ENCODE data around the gene ARAP2.

Gene ARAP2

DNA sequence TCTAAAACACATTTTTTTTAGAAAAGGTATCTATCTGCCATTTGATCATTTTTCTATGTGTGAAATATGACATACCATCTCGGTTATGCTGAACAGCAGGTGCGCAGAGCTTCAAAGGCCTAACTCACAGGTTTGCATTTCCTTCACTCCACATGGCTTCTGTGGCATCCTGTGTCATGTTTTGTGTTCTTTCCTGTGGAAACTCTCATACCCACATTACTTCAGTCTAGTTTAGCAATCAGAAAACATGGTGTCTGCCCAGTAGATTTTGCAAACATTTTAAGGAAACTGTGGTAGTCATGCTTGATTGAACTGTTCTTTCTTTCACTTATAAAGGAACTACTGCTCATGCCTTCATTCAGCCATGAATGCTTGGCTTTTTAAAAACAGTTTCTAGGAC is 11.3 kb upstream of the ARAP2 start:
- no peak overlapping the region for H3K4me2 ChIP-seq (ENCODE audit: insufficient read depth, low read length, poor library complexity, severe bottlenecking)
- H3K14ac ChIP-seq (ENCODE audit: low read length), result no peak overlapping the region
- H2BK12ac ChIP-seq (ENCODE audit: low read length), result no peak overlapping the region
- H3K9ac ChIP-seq (ENCODE audit: low read depth, low read length, poor library complexity), result no peak overlapping the region
- H3K36me3 ChIP-seq (replicated peaks in 1 of 2; ENCODE audit: control insufficient read depth in 2 of 2, insufficient read depth in 2 of 2, low read length in 2 of 2), result no peaks in the 10 kb centered on the region
- H2BK5ac ChIP-seq (ENCODE audit: low read length), result no peak overlapping the region
- H3K9me3 ChIP-seq (replicated peaks in 1 of 2; ENCODE audit: control insufficient read depth in 2 of 2, insufficient read depth in 1 of 2, low read depth in 1 of 2, low read length in 2 of 2), result no peaks in the 10 kb centered on the region
- no peaks in the 10 kb centered on the region for H3K27me3 ChIP-seq (ENCODE audit: control insufficient read depth in 3 of 3, insufficient read depth in 3 of 3, low read depth in 1 of 3, low read length in 3 of 3)
- no CpG with 5 or more reads among the region's 2 CpGs for WGBS, 2 donors (ENCODE audit: extremely low coverage in 2 of 2, insufficient read length in 2 of 2, insufficient replicate concordance in 1 of 2)
- H3K27ac ChIP-seq (replicated peaks; ENCODE audit: low read length), result no peak overlapping the region
- no peak overlapping the region for H3K4me3 ChIP-seq (ENCODE audit: low read length in 2 of 2)
- H2BK120ac ChIP-seq (ENCODE audit: low read depth, low read length), result no peak overlapping the region
- no peak overlapping the region for H2AFZ ChIP-seq (ENCODE audit: low read length)
- no peak overlapping the region for H3K4ac ChIP-seq (ENCODE audit: low read length)
- H3K23ac ChIP-seq (ENCODE audit: low read depth, low read length, poor library complexity), result no peak overlapping the region
- no peak overlapping the region for H2AK5ac ChIP-seq (ENCODE audit: low read depth, low read length)
- H2BK15ac ChIP-seq (ENCODE audit: low read length), result no peak overlapping the region
- no peak overlapping the region for H4K91ac ChIP-seq (ENCODE audit: low read depth, low read length, poor library complexity)
- no peaks in the 10 kb centered on the region for H3K79me1 ChIP-seq (ENCODE audit: low read depth, low read length)
- H4K8ac ChIP-seq (ENCODE audit: low read depth, low read length), result no peak overlapping the region
- peaks cover 1 to 11% of the 10 kb centered on the region in 2 donors for H3K4me1 ChIP-seq (ENCODE audit: control insufficient read depth in 2 of 2, insufficient read depth in 1 of 2, low read depth in 1 of 2, low read length in 2 of 2)
- H3K18ac ChIP-seq (ENCODE audit: low read length), result no peak overlapping the region
- no peak for DNase-seq (ENCODE audit: low spot score)

DNA sequence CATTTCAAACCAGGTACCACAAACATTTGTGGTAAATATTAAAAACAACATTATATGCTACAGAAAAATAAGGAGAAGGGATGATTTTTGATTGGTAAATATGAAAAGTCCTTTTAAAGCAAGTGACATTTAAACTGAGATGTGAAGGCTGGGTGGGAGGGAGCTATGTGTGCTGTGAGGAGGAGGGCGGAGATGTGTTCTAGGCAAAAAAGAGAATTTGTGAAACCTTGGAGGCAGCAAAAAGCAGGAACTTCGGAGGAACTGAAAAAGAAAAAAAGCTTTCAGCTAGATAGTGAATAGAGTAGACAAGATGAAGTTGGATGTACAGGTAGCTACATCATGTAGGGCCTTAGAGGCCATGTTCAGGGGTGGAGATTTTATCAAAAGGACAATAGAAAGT is 10.1 kb upstream of the ARAP2 start:
- no peak overlapping the region for H3K18ac ChIP-seq (ENCODE audit: low read length)
- H3K23ac ChIP-seq (ENCODE audit: low read depth, low read length, poor library complexity), result no peak overlapping the region
- H2BK15ac ChIP-seq (ENCODE audit: low read length), result no peak overlapping the region
- no peak overlapping the region for H3K27ac ChIP-seq (replicated peaks; ENCODE audit: low read length)
- H3K4me3 ChIP-seq (ENCODE audit: low read length in 2 of 2), result no peak overlapping the region
- no peak overlapping the region for H2BK120ac ChIP-seq (ENCODE audit: low read depth, low read length)
- H3K79me1 ChIP-seq (ENCODE audit: low read depth, low read length), result no peaks in the 10 kb centered on the region
- no peak overlapping the region for H4K8ac ChIP-seq (ENCODE audit: low read depth, low read length)
- no peak overlapping the region for H3K4me2 ChIP-seq (ENCODE audit: insufficient read depth, low read length, poor library complexity, severe bottlenecking)
- no peak overlapping the region for H2BK12ac ChIP-seq (ENCODE audit: low read length)
- DNase-seq (ENCODE audit: low spot score), result no peak
- no CpG with 5 or more reads among the region's 2 CpGs for WGBS, 2 donors (ENCODE audit: extremely low coverage in 2 of 2, insufficient read length in 2 of 2, insufficient replicate concordance in 1 of 2)
- H3K36me3 ChIP-seq (replicated peaks in 1 of 2; ENCODE audit: control insufficient read depth in 2 of 2, insufficient read depth in 2 of 2, low read length in 2 of 2), result no peaks in the 10 kb centered on the region
- H3K9me3 ChIP-seq (replicated peaks in 1 of 2; ENCODE audit: control insufficient read depth in 2 of 2, insufficient read depth in 1 of 2, low read depth in 1 of 2, low read length in 2 of 2), result no peaks in the 10 kb centered on the region
- H4K91ac ChIP-seq (ENCODE audit: low read depth, low read length, poor library complexity), result no peak overlapping the region
- H3K27me3 ChIP-seq (ENCODE audit: control insufficient read depth in 3 of 3, insufficient read depth in 3 of 3, low read depth in 1 of 3, low read length in 3 of 3), result no peaks in the 10 kb centered on the region
- H3K9ac ChIP-seq (ENCODE audit: low read depth, low read length, poor library complexity), result no peak overlapping the region
- no peak overlapping the region for H3K14ac ChIP-seq (ENCODE audit: low read length)
- no peak overlapping the region for H3K4ac ChIP-seq (ENCODE audit: low read length)
- peaks cover 1 to 11% of the 10 kb centered on the region in 2 donors for H3K4me1 ChIP-seq (ENCODE audit: control insufficient read depth in 2 of 2, insufficient read depth in 1 of 2, low read depth in 1 of 2, low read length in 2 of 2)
- no peak overlapping the region for H2AK5ac ChIP-seq (ENCODE audit: low read depth, low read length)
- H2AFZ ChIP-seq (ENCODE audit: low read length), result no peak overlapping the region
- no peak overlapping the region for H2BK5ac ChIP-seq (ENCODE audit: low read length)

DNA sequence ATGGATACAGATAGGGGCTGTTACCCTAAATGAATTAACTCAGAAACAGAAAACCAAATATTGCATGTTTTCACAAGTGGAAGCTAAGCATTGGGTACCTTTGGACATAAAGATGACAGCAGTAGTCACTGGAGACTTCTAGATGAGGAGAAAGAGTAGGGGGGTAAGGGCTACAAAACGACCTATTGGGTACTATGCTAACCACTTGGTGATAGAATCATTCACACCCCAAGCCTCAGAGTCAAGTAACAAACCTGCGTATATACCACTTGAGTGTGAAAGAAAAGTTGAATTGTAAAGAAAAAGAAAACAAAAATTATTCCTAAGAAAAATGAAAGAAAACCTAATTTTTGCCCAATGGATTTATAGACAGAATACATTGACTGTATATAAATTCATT is 7.7 kb upstream of the ARAP2 start:
- Histone ChIP-seq H3K4me3 (ENCODE audit: low read length in 2 of 2) (no peak overlapping the region), H3K79me1 (ENCODE audit: low read depth, low read length) (no peaks in the 10 kb centered on the region), H2AFZ (ENCODE audit: low read length) (no peak overlapping the region), H3K14ac (ENCODE audit: low read length) (no peak overlapping the region), H3K9me3 (replicated peaks in 1 of 2; ENCODE audit: control insufficient read depth in 2 of 2, insufficient read depth in 1 of 2, low read depth in 1 of 2, low read length in 2 of 2) (no peaks in the 10 kb centered on the region), H2BK120ac (ENCODE audit: low read depth, low read length) (no peak overlapping the region), H3K36me3 (replicated peaks in 1 of 2; ENCODE audit: control insufficient read depth in 2 of 2, insufficient read depth in 2 of 2, low read length in 2 of 2) (no peaks in the 10 kb centered on the region), H3K27ac (replicated peaks; ENCODE audit: low read length) (no peak overlapping the region), H3K27me3 (ENCODE audit: control insufficient read depth in 3 of 3, insufficient read depth in 3 of 3, low read depth in 1 of 3, low read length in 3 of 3) (peaks cover 0 to 6% (median 0%) of the 10 kb centered on the region in 3 experiments), H3K4me1 (ENCODE audit: control insufficient read depth in 2 of 2, insufficient read depth in 1 of 2, low read depth in 1 of 2, low read length in 2 of 2) (peaks cover 1 to 11% of the 10 kb centered on the region in 2 donors), H3K4ac (ENCODE audit: low read length) (no peak overlapping the region), H4K91ac (ENCODE audit: low read depth, low read length, poor library complexity) (no peak overlapping the region), H3K18ac (ENCODE audit: low read length) (no peak overlapping the region), H2BK5ac (ENCODE audit: low read length) (no peak overlapping the region), H3K23ac (ENCODE audit: low read depth, low read length, poor library complexity) (no peak overlapping the region), H4K8ac (ENCODE audit: low read depth, low read length) (no peak overlapping the region), H2BK15ac (ENCODE audit: low read length) (no peak overlapping the region), H2BK12ac (ENCODE audit: low read length) (no peak overlapping the region), H3K4me2 (ENCODE audit: insufficient read depth, low read length, poor library complexity, severe bottlenecking) (no peak overlapping the region), H2AK5ac (ENCODE audit: low read depth, low read length) (no peak overlapping the region), H3K9ac (ENCODE audit: low read depth, low read length, poor library complexity) (no peak overlapping the region)
- no CpG with 5 or more reads among the region's 2 CpGs for WGBS, 2 donors (ENCODE audit: extremely low coverage in 2 of 2, insufficient read length in 2 of 2, insufficient replicate concordance in 1 of 2)
- DNase-seq (ENCODE audit: low spot score), result no peak

GRCh38 chr4:36249610-36250009 is 5.3 kb upstream of the ARAP2 start:
- no peak overlapping the region for H2BK120ac ChIP-seq (ENCODE audit: low read depth, low read length)
- H3K4me1 ChIP-seq (ENCODE audit: control insufficient read depth in 2 of 2, insufficient read depth in 1 of 2, low read depth in 1 of 2, low read length in 2 of 2), result no peaks in the 10 kb centered on the region
- no peak overlapping the region for H3K4ac ChIP-seq (ENCODE audit: low read length)
- no peak overlapping the region for H4K91ac ChIP-seq (ENCODE audit: low read depth, low read length, poor library complexity)
- no peak overlapping the region for H4K8ac ChIP-seq (ENCODE audit: low read depth, low read length)
- no peak overlapping the region for H3K18ac ChIP-seq (ENCODE audit: low read length)
- no peaks in the 10 kb centered on the region for H3K9me3 ChIP-seq (replicated peaks in 1 of 2; ENCODE audit: control insufficient read depth in 2 of 2, insufficient read depth in 1 of 2, low read depth in 1 of 2, low read length in 2 of 2)
- H3K14ac ChIP-seq (ENCODE audit: low read length), result no peak overlapping the region
- no peaks in the 10 kb centered on the region for H3K79me1 ChIP-seq (ENCODE audit: low read depth, low read length)
- no peak overlapping the region for H2BK5ac ChIP-seq (ENCODE audit: low read length)
- no peak overlapping the region for H2AFZ ChIP-seq (ENCODE audit: low read length)
- no peak overlapping the region for H2BK15ac ChIP-seq (ENCODE audit: low read length)
- H2AK5ac ChIP-seq (ENCODE audit: low read depth, low read length), result no peak overlapping the region
- no peak overlapping the region for H3K4me3 ChIP-seq (ENCODE audit: low read length in 2 of 2)
- H3K23ac ChIP-seq (ENCODE audit: low read depth, low read length, poor library complexity), result no peak overlapping the region
- no peak overlapping the region for H3K27ac ChIP-seq (replicated peaks; ENCODE audit: low read length)
- no peak overlapping the region for H3K4me2 ChIP-seq (ENCODE audit: insufficient read depth, low read length, poor library complexity, severe bottlenecking)
- DNase-seq (ENCODE audit: low spot score), result no peak
- no peaks in the 10 kb centered on the region for H3K36me3 ChIP-seq (replicated peaks in 1 of 2; ENCODE audit: control insufficient read depth in 2 of 2, insufficient read depth in 2 of 2, low read length in 2 of 2)
- H3K9ac ChIP-seq (ENCODE audit: low read depth, low read length, poor library complexity), result no peak overlapping the region
- WGBS, 2 donors (ENCODE audit: extremely low coverage in 2 of 2, insufficient read length in 2 of 2, insufficient replicate concordance in 1 of 2), result no CpG with 5 or more reads among the region's 1 CpG
- H2BK12ac ChIP-seq (ENCODE audit: low read length), result no peak overlapping the region
- peaks cover 2 to 20% (median 3%) of the 10 kb centered on the region in 3 experiments for H3K27me3 ChIP-seq (ENCODE audit: control insufficient read depth in 3 of 3, insufficient read depth in 3 of 3, low read depth in 1 of 3, low read length in 3 of 3)
